HCT116 (cell line): ENCODE measurements around the gene GRAMD4. TPM values are rescaled to one million over a fixed set of nuclear protein-coding genes. Genes with fewer than 3 reads are reported as not detected.

Source experiments
- ATAC-seq: fragments of 200-7000 bp; cut with Tn5 transposase; 2 replicates; pipeline ENCODE4 v1.9.1; 2020; ENCODE audit warnings: mild to moderate bottlenecking, moderate library complexity
- BruUV-seq: library from RNA; stranded (reverse); fragments of 400-500 nt; replicated peaks from 2 replicates; lab custom pipeline; 2021; lab: Mats Ljungman, UMichigan
- CTCF ChIA-PET: fragments of 300-600 bp; sonication (Branson Sonifier 250); formaldehyde crosslinking; loops from one replicate; lab custom pipeline; 2021; ENCODE audit warnings: antibody characterized with exemption; lab: Charles Lee
- POLR2A ChIA-PET: fragments of 300-600, 350-600 bp; sonication (Branson Sonifier 250); formaldehyde crosslinking; loops from one replicate; lab custom pipeline; 2021; ENCODE audit warnings: antibody characterized with exemption; lab: Charles Lee
- RAD21 ChIA-PET, 2 experiments: fragments of 300-600 bp; sonication (Branson Sonifier 250); formaldehyde crosslinking; loops; one replicate each; lab custom pipeline; 2023; ENCODE audit warnings: low total read pairs in 2 of 2; ENCODE audit not compliant: uncharacterized antibody in 2 of 2, unreplicated experiment in 2 of 2, low non-redundant PET in 1 of 2; lab: Charles Lee
- DNase-seq: peaks from one replicate; pipeline ENCODE4 v3.0.0-alpha.2; 2010; ENCODE audit warnings: low read depth, low spot score
- H2AFZ ChIP-seq: fragments of 200-600 bp; shearing (Covaris generic), sonication (generic); 2 replicates; pipeline ENCODE4 v1.6.1; 2017; ENCODE audit warnings: low read depth, mixed run types, mixed read lengths, antibody characterized with exemption, low read length; ENCODE audit not compliant: poor library complexity, severe bottlenecking
- H3K27ac ChIP-seq: 2 replicates; pipeline ENCODE4 v1.5.1; 2012; ENCODE audit warnings: low read depth, low read length
- H3K27me3 ChIP-seq: fragments of 200-600 bp; sonication (generic); 2 replicates; pipeline ENCODE4 v1.6.1; 2016; ENCODE audit warnings: mixed run types, low read length, mixed read lengths; ENCODE audit not compliant: insufficient read depth
- H3K36me3 ChIP-seq, 2 experiments: fragments of 200-500 bp in 1 of 2; fragments of 200-600 bp in 1 of 2; sonication (Bioruptor generic) in 1 of 2; sonication (generic) in 1 of 2; 2 replicates each; pipeline versions ENCODE4 v1.5.1 to v1.6.1; 2014 to 2016; ENCODE audit warnings: low read length in 2 of 2, inconsistent platforms in 1 of 2, mixed read lengths in 1 of 2, mixed run types in 1 of 2; ENCODE audit not compliant: insufficient read depth in 2 of 2, control insufficient read depth in 1 of 2
- H3K4me1 ChIP-seq, 2 experiments: fragments of 200-600 bp in 1 of 2; sonication (generic) in 1 of 2; 2 replicates each; pipeline versions ENCODE4 v1.5.1 to v1.6.1; 2012 to 2017; ENCODE audit warnings: low read length in 2 of 2, inconsistent platforms in 1 of 2, mild to moderate bottlenecking in 1 of 2, mixed read lengths in 1 of 2, mixed run types in 1 of 2, moderate library complexity in 1 of 2; ENCODE audit not compliant: insufficient read depth in 2 of 2, control insufficient read depth in 1 of 2
- H3K4me2 ChIP-seq: fragments of 200-600 bp; sonication (generic); 2 replicates; pipeline ENCODE4 v1.6.1; 2017; ENCODE audit warnings: mixed run types, low read length, mixed read lengths
- H3K4me3 ChIP-seq, 2 experiments: fragments of 200-600 bp in 1 of 2; sonication (generic) in 1 of 2; replicated peaks in 1 of 2; 2 replicates each; pipeline ENCODE4 v1.5.1; 2011 to 2016; ENCODE audit warnings: low read length in 2 of 2, control low read depth in 1 of 2, low read depth in 1 of 2, mild to moderate bottlenecking in 1 of 2, mixed read lengths in 1 of 2, mixed run types in 1 of 2
- H3K79me2 ChIP-seq: fragments of 200-600 bp; sonication (generic); 2 replicates; pipeline ENCODE4 v1.6.1; 2017; ENCODE audit warnings: mild to moderate bottlenecking, mixed run types, low read length, moderate library complexity, mixed read lengths; ENCODE audit not compliant: insufficient read depth
- H3K9ac ChIP-seq: fragments of 200-600 bp; sonication (generic); 2 replicates; pipeline ENCODE4 v1.6.1; 2016; ENCODE audit warnings: low read length, mixed read lengths
- H3K9me2 ChIP-seq: fragments of 200-600 bp; sonication (generic), shearing (Covaris generic); 2 replicates; pipeline ENCODE4 v1.6.1; 2017; ENCODE audit warnings: mixed run types, mild to moderate bottlenecking, moderate library complexity; ENCODE audit not compliant: insufficient read depth
- H3K9me3 ChIP-seq, 2 experiments: fragments of 200-500 bp in 1 of 2; fragments of 200-600 bp in 1 of 2; sonication (Bioruptor generic) in 1 of 2; sonication (generic) in 1 of 2; 2 replicates each; pipeline ENCODE4 v1.6.1; 2014 to 2017; ENCODE audit warnings: low read length in 2 of 2, mixed read lengths in 2 of 2, inconsistent platforms in 1 of 2, low read depth in 1 of 2, mild to moderate bottlenecking in 1 of 2, mixed run types in 1 of 2, moderate library complexity in 1 of 2; ENCODE audit not compliant: control insufficient read depth in 1 of 2, insufficient read depth in 1 of 2
- H4K20me1 ChIP-seq: fragments of 200-600 bp; sonication (generic), shearing (Covaris generic); 2 replicates; pipeline ENCODE4 v1.6.1; 2017; ENCODE audit warnings: mixed run types, mild to moderate bottlenecking, moderate library complexity; ENCODE audit not compliant: insufficient read depth
- MAX ChIP-seq: IDR thresholded peaks from 2 replicates; pipeline ENCODE4 v1.6.1; 2012
- POLR2AphosphoS5 ChIP-seq: IDR thresholded peaks from 2 replicates; pipeline ENCODE4 v1.6.1; 2011; ENCODE audit warnings: mild to moderate bottlenecking, low read depth, low read length, moderate library complexity
- REST ChIP-seq: IDR thresholded peaks from 2 replicates; pipeline ENCODE4 v1.6.1; 2012; ENCODE audit warnings: low read depth
- TCF7L2 ChIP-seq: IDR thresholded peaks from 2 replicates; pipeline ENCODE4 v1.7.0; 2011; ENCODE audit warnings: borderline replicate concordance, inconsistent platforms; ENCODE audit not compliant: insufficient read depth, insufficient read length; ENCODE audit errors: extremely low read depth
- intact Hi-C: fragments of 100-400 bp; cut with micrococcal nuclease; formaldehyde crosslinking; loops from 2 replicates; pipeline ENCODE4 v1.10.0; 2022
- total RNA-seq: library from RNA; stranded (reverse); gene quantifications from one replicate; pipeline ENCODE4 v1.2.1, GENCODE V29; 2021; ENCODE audit not compliant: unreplicated experiment

Gene GRAMD4
- total RNA-seq, 1 experiment from 2014 or later, result 25.8 TPM

GRCh38 chr22:46579751-46580449 lies 40.3 kb upstream of the GRAMD4 start:
- no peaks in the 10 kb centered on the region for H3K9me2 ChIP-seq
- POLR2A ChIA-PET, result no interaction called here
- H3K36me3 ChIP-seq, result no peaks in the 10 kb centered on the region
- no peak overlapping the region for H3K9ac ChIP-seq
- H3K27me3 ChIP-seq, result no peaks in the 10 kb centered on the region
- no peaks in the 10 kb centered on the region for H3K9me3 ChIP-seq
- TF ChIP-seq REST, result no peak
- TF ChIP-seq TCF7L2, result no peak
- TF ChIP-seq POLR2AphosphoS5, result no peak
- no peak for TF ChIP-seq MAX
- RAD21 ChIA-PET, result no interaction called here
- H3K4me2 ChIP-seq, result no peak overlapping the region
- CTCF ChIA-PET, result no interaction called here
- H4K20me1 ChIP-seq, result no peaks in the 10 kb centered on the region
- intact Hi-C loops, result no loop called here
- no TSS peak for BruUV-seq
- H2AFZ ChIP-seq, result no peak overlapping the region
- DNase-seq, result no peak
- H3K79me2 ChIP-seq, result peaks cover 29% of the 10 kb centered on the region
- no peak overlapping the region for H3K27ac ChIP-seq
- H3K4me3 ChIP-seq, result no peak overlapping the region
- ATAC-seq, result no peak
- H3K4me1 ChIP-seq, result peaks cover 30 to 47% of the 10 kb centered on the region in 2 experiments
